ENCODE results near the gene EPM2A. TPM values are rescaled to one million over a fixed set of nuclear protein-coding genes. Genes with fewer than 3 reads are reported as not detected.

Gene EPM2A
- total RNA-seq, 1 experiment from 2014 or later: 4.7 TPM

GRCh38 chr6:145609521-145609920 is 125.8 kb downstream of the EPM2A start:
- CTCF ChIA-PET: no interaction called here

GRCh38 chr6:145608850-145609249 is 126.5 kb downstream of the EPM2A start:
- Histone ChIP-seq H3K4me3 (no peak overlapping the region), H3K4me1 (replicated peaks; ENCODE audit: insufficient read depth) (no peaks in the 10 kb centered on the region), H3K9me3 (ENCODE audit: insufficient read depth, low read depth) (no peaks in the 10 kb centered on the region), H3K27me3 (ENCODE audit: insufficient read depth, low read depth) (no peaks in the 10 kb centered on the region), H3K27ac (no peak overlapping the region), H4K20me1 (ENCODE audit: insufficient read depth) (no peaks in the 10 kb centered on the region), H3K79me2 (ENCODE audit: low read depth) (no peaks in the 10 kb centered on the region), H3K36me3 (ENCODE audit: low read depth) (no peaks in the 10 kb centered on the region), H3F3A (ENCODE audit: insufficient read depth, low read depth) (no peaks in the 10 kb centered on the region), H3K4me2 (no peak overlapping the region), H2AFZ (no peak overlapping the region), H3K9me2 (ENCODE audit: insufficient read depth) (0 out of 2 replicates have a peak, but pooled peaks cover 7% of the 10 kb centered on the region)
- POLR2A ChIA-PET (ENCODE audit: unreplicated experiment): no interaction called here
- no peak for DNase-seq
- BruUV-seq (replicated peaks): no TSS peak
- CTCF ChIA-PET: no interaction called here
- intact Hi-C loops (cut with micrococcal nuclease; ENCODE audit: unreplicated experiment): no loop called here
- TF ChIP-seq CTCF (conservative IDR thresholded peaks at IDR 0.05) (no peak), EZH2 (IDR thresholded peaks at IDR 0.05; ENCODE audit: low read depth) (no peak)

More at GRCh38 chr6:145609521-145609920, 125.8 kb downstream of the EPM2A start:
- no TSS peak for BruUV-seq (replicated peaks)
- TF ChIP-seq EZH2 (IDR thresholded peaks at IDR 0.05; ENCODE audit: low read depth): no peak
- no peak for DNase-seq
- Histone ChIP-seq H3F3A (ENCODE audit: insufficient read depth, low read depth) (no peaks in the 10 kb centered on the region), H3K27me3 (ENCODE audit: insufficient read depth, low read depth) (no peaks in the 10 kb centered on the region), H3K79me2 (ENCODE audit: low read depth) (no peaks in the 10 kb centered on the region), H3K36me3 (ENCODE audit: low read depth) (no peaks in the 10 kb centered on the region), H3K4me3 (no peak overlapping the region), H3K4me1 (replicated peaks; ENCODE audit: insufficient read depth) (no peaks in the 10 kb centered on the region), H3K4me2 (no peak overlapping the region), H3K9me3 (ENCODE audit: insufficient read depth, low read depth) (no peaks in the 10 kb centered on the region), H4K20me1 (ENCODE audit: insufficient read depth) (no peaks in the 10 kb centered on the region), H2AFZ (no peak overlapping the region), H3K9me2 (ENCODE audit: insufficient read depth) (0 out of 2 replicates have a peak, but pooled peaks cover 7% of the 10 kb centered on the region), H3K27ac (no peak overlapping the region)
- POLR2A ChIA-PET (ENCODE audit: unreplicated experiment): interaction anchor here (0.7 kb wide), 1 partner anchor 1118 kb away, joined by 6 read pairs; no protein-coding TSS in a partner anchor
- intact Hi-C loops (cut with micrococcal nuclease; ENCODE audit: unreplicated experiment): no loop called here

GRCh38 chr6:145603991-145604390 is 131.3 kb downstream of the EPM2A start:
- Histone ChIP-seq H3K79me2 (ENCODE audit: low read depth) (no peaks in the 10 kb centered on the region), H3K9me3 (ENCODE audit: insufficient read depth, low read depth) (no peaks in the 10 kb centered on the region), H3K4me2 (no peak overlapping the region), H3K4me3 (no peak overlapping the region), H3F3A (ENCODE audit: insufficient read depth, low read depth) (no peaks in the 10 kb centered on the region), H4K20me1 (ENCODE audit: insufficient read depth) (0 out of 2 replicates have a peak, but pooled peaks cover 4% of the 10 kb centered on the region), H2AFZ (no peak overlapping the region; the same call in 1 of the 2 replicates), H3K27me3 (ENCODE audit: insufficient read depth, low read depth) (no peaks in the 10 kb centered on the region), H3K27ac (no peak overlapping the region), H3K36me3 (ENCODE audit: low read depth) (no peaks in the 10 kb centered on the region), H3K9me2 (ENCODE audit: insufficient read depth) (0 out of 2 replicates have a peak, but pooled peaks cover 4% of the 10 kb centered on the region), H3K4me1 (replicated peaks; ENCODE audit: insufficient read depth) (no peaks in the 10 kb centered on the region)
- DNase-seq: no peak
- no TSS peak for BruUV-seq (replicated peaks)
- intact Hi-C loops (cut with micrococcal nuclease; ENCODE audit: unreplicated experiment): no loop called here
- ChIA-PET POLR2A (ENCODE audit: unreplicated experiment) (interaction anchor here (0.6 kb wide), 1 partner anchor 1814 kb away, joined by 4 read pairs; no protein-coding TSS in a partner anchor), CTCF (no interaction called here)
- TF ChIP-seq CTCF (conservative IDR thresholded peaks at IDR 0.05) (no peak), EZH2 (IDR thresholded peaks at IDR 0.05; ENCODE audit: low read depth) (no peak)

GRCh38 chr6:145603424-145603833 is 131.9 kb downstream of the EPM2A start:
- ChIA-PET CTCF (no interaction called here), POLR2A (ENCODE audit: unreplicated experiment) (interaction anchor here (0.6 kb wide), 1 partner anchor 1814 kb away, joined by 4 read pairs; no protein-coding TSS in a partner anchor)
- Histone ChIP-seq H3K4me1 (replicated peaks; ENCODE audit: insufficient read depth) (no peaks in the 10 kb centered on the region), H3K79me2 (ENCODE audit: low read depth) (no peaks in the 10 kb centered on the region), H3K27ac (no peak overlapping the region), H3K4me2 (no peak overlapping the region), H3K9me2 (ENCODE audit: insufficient read depth) (0 out of 2 replicates have a peak, but pooled peaks cover 4% of the 10 kb centered on the region), H3F3A (ENCODE audit: insufficient read depth, low read depth) (no peaks in the 10 kb centered on the region), H3K9me3 (ENCODE audit: insufficient read depth, low read depth) (no peaks in the 10 kb centered on the region), H3K4me3 (no peak overlapping the region), H2AFZ (no peak overlapping the region), H4K20me1 (ENCODE audit: insufficient read depth) (0 out of 2 replicates have a peak, but pooled peaks cover 4% of the 10 kb centered on the region), H3K36me3 (ENCODE audit: low read depth) (no peaks in the 10 kb centered on the region), H3K27me3 (ENCODE audit: insufficient read depth, low read depth) (no peaks in the 10 kb centered on the region)
- TF ChIP-seq CTCF (conservative IDR thresholded peaks at IDR 0.05) (no peak), EZH2 (IDR thresholded peaks at IDR 0.05; ENCODE audit: low read depth) (no peak)
- intact Hi-C loops (cut with micrococcal nuclease; ENCODE audit: unreplicated experiment): no loop called here
- BruUV-seq (replicated peaks): no TSS peak
- no peak for DNase-seq
